CD4-positive, CD25-positive, alpha-beta regulatory T cell (primary cell): ENCODE results near the gene PRPSAP1. TPM values are rescaled to one million over a fixed set of nuclear protein-coding genes. Genes with fewer than 3 reads are reported as not detected.
"Not testable (repeated sequence)": the region's sequence is repeated elsewhere in the genome, so short reads cannot be mapped to it uniquely, and the experiment has no call there.

Experiments
- ATAC-seq, 2 donors: fragments of 150-1000 bp; cut with Tn5 transposase; one replicate each; pipeline ENCODE4 v1.10.0; 2021; ENCODE audit warnings: low read depth in 2 of 2, moderate number of reproducible peaks in 2 of 2, moderate library complexity in 1 of 2
- DNase-seq, 3 donors: peaks; one replicate each; pipeline versions ENCODE4 v3.0.0 to v3.0.0-alpha.2; 2012 to 2022; ENCODE audit warnings: mixed read lengths in 1 of 3
- H3K27ac ChIP-seq: one replicate; pipeline ENCODE4 v1.7.0; 2013; ENCODE audit warnings: mild to moderate bottlenecking, low read length; ENCODE audit not compliant: insufficient read depth, poor library complexity, severe bottlenecking
- H3K27me3 ChIP-seq: one replicate; pipeline ENCODE4 v1.7.0; 2013; ENCODE audit warnings: low read length; ENCODE audit not compliant: control insufficient read depth, insufficient read depth
- H3K36me3 ChIP-seq: one replicate; pipeline ENCODE4 v1.7.0; 2013; ENCODE audit warnings: mild to moderate bottlenecking, low read length, moderate library complexity; ENCODE audit not compliant: control insufficient read depth, insufficient read depth
- H3K4me1 ChIP-seq: 2 replicates; pipeline ENCODE4 v1.7.0; 2013; ENCODE audit warnings: mild to moderate bottlenecking, low read length; ENCODE audit not compliant: insufficient read depth, control insufficient read depth, poor library complexity, severe bottlenecking
- H3K4me3 ChIP-seq: one replicate; pipeline ENCODE4 v1.7.0; 2013; ENCODE audit warnings: low read depth, mild to moderate bottlenecking, low read length, moderate library complexity
- H3K9me3 ChIP-seq, 2 experiments: 1 replicate in 1 of 2; 2 replicates in 1 of 2; pipeline ENCODE4 v1.7.0; 2013; ENCODE audit warnings: low read length in 2 of 2, mild to moderate bottlenecking in 1 of 2, moderate library complexity in 1 of 2; ENCODE audit not compliant: control insufficient read depth in 2 of 2
- H3K27ac Mint-ChIP-seq, 3 donors: one replicate each; pipeline ENCODE4 v1.8.0; 2020 to 2022; ENCODE audit warnings: mild to moderate bottlenecking in 3 of 3, mixed read lengths in 3 of 3, moderate library complexity in 2 of 3
- H3K27me3 Mint-ChIP-seq: one replicate; pipeline ENCODE4 v1.8.0; 2022; ENCODE audit warnings: mild to moderate bottlenecking, mixed read lengths
- H3K36me3 Mint-ChIP-seq: one replicate; pipeline ENCODE4 v1.8.0; 2020; ENCODE audit warnings: mixed read lengths
- H3K4me1 Mint-ChIP-seq, 4 donors: one replicate each; pipeline ENCODE4 v1.8.0; 2020 to 2022; ENCODE audit warnings: mixed read lengths in 4 of 4, mild to moderate bottlenecking in 1 of 4
- H3K4me3 Mint-ChIP-seq, 4 donors: one replicate each; pipeline ENCODE4 v1.8.0; 2020 to 2022; ENCODE audit warnings: mild to moderate bottlenecking in 4 of 4, mixed read lengths in 4 of 4, moderate library complexity in 3 of 4
- H3K9me3 Mint-ChIP-seq, 7 donors: one replicate each; pipeline ENCODE4 v1.8.0; 2020 to 2022; ENCODE audit warnings: mixed read lengths in 7 of 7, mild to moderate bottlenecking in 3 of 7, moderate library complexity in 2 of 7
- polyA plus RNA-seq, 4 donors: library from polyadenylated mRNA; unstranded; fragments of 300-500 nt; fragmentation: Illumina TruSeq; gene quantifications; one replicate each; pipeline ENCODE4 v1.2.3, GENCODE V29; 2021
- total RNA-seq: library from RNA; stranded (reverse); gene quantifications from one replicate; pipeline ENCODE4 v1.2.3, GENCODE V29; 2022

Gene PRPSAP1
- total and polyA plus RNA-seq, 5 donors from 2014 or later, result 37.1 to 56.1 (median 53.1) TPM

- H3K27me3 ChIP-seq, H3K27me3 Mint-ChIP-seq, H3K4me3 ChIP-seq, H3K4me3 Mint-ChIP-seq, ATAC-seq, DNase-seq, H3K36me3 ChIP-seq, H3K9me3 Mint-ChIP-seq, H3K27ac ChIP-seq, H3K4me1 ChIP-seq, H3K36me3 Mint-ChIP-seq, H3K4me1 Mint-ChIP-seq, H3K9me3 ChIP-seq: not testable (repeated sequence)
- peak overlapping the region in 1 of 3 donors; percentile 38 for H3K27ac Mint-ChIP-seq
Observed at GRCh38 chr17:76305135-76305454, 48.6 kb downstream of the PRPSAP1 start.

- Histone ChIP-seq H3K4me1 (no peaks in the 10 kb centered on the region), H3K27ac (no peak overlapping the region), H3K9me3 (no peaks in the 10 kb centered on the region), H3K4me3 (no peak overlapping the region), H3K36me3 (peaks cover 2% of the 10 kb centered on the region), H3K27me3 (no peaks in the 10 kb centered on the region)
- H3K9me3 Mint-ChIP-seq, result no peaks in the 10 kb centered on the region
- ATAC-seq (no peak), DNase-seq (no peak)
- no peak overlapping the region for H3K4me3 Mint-ChIP-seq
- no peaks in the 10 kb centered on the region for H3K27me3 Mint-ChIP-seq
- H3K4me1 Mint-ChIP-seq, result peaks cover 0 to 1% (median 0%) of the 10 kb centered on the region in 4 donors
- peaks cover 3% of the 10 kb centered on the region for H3K36me3 Mint-ChIP-seq
- H3K27ac Mint-ChIP-seq, result no peak overlapping the region
Observed at GRCh38 chr17:76304226-76305134, 49.2 kb downstream of the PRPSAP1 start.

GRCh38 chr17:76297436-76297835, 56.3 kb downstream of the PRPSAP1 start:
- no peaks in the 10 kb centered on the region for H3K27me3 ChIP-seq
- H3K36me3 ChIP-seq, result no peaks in the 10 kb centered on the region
- no peak overlapping the region for H3K27ac ChIP-seq
- H3K27ac Mint-ChIP-seq, result no peak overlapping the region
- ATAC-seq, result no peak
- H3K9me3 ChIP-seq, result no peaks in the 10 kb centered on the region
- DNase-seq, result no peak
- no peaks in the 10 kb centered on the region for H3K4me1 ChIP-seq
- H3K4me3 ChIP-seq, result no peak overlapping the region
- peaks cover 0 to 7% (median 2%) of the 10 kb centered on the region in 4 donors for H3K4me1 Mint-ChIP-seq
- H3K27me3 Mint-ChIP-seq, result no peaks in the 10 kb centered on the region
- no peak overlapping the region for H3K4me3 Mint-ChIP-seq
- H3K36me3 Mint-ChIP-seq, result no peaks in the 10 kb centered on the region
- H3K9me3 Mint-ChIP-seq, result no peaks in the 10 kb centered on the region

GRCh38 chr17:76296889-76297288, 56.8 kb downstream of the PRPSAP1 start:
- no peaks in the 10 kb centered on the region for H3K27me3 Mint-ChIP-seq

GRCh38 chr17:76296186-76296585, 57.5 kb downstream of the PRPSAP1 start:
- Histone ChIP-seq H3K4me3 (no peak overlapping the region), H3K27ac (no peak overlapping the region), H3K36me3 (no peaks in the 10 kb centered on the region), H3K27me3 (no peaks in the 10 kb centered on the region), H3K9me3 (no peaks in the 10 kb centered on the region), H3K4me1 (no peaks in the 10 kb centered on the region)
- DNase-seq (no peak), ATAC-seq (no peak)
- Mint-ChIP-seq H3K36me3 (no peaks in the 10 kb centered on the region), H3K4me3 (no peak overlapping the region), H3K27ac (no peak overlapping the region), H3K27me3 (no peaks in the 10 kb centered on the region), H3K9me3 (no peaks in the 10 kb centered on the region), H3K4me1 (peaks cover 0 to 7% (median 2%) of the 10 kb centered on the region in 4 donors)

More at GRCh38 chr17:76296889-76297288, 56.8 kb downstream of the PRPSAP1 start:
- Histone ChIP-seq H3K36me3 (no peaks in the 10 kb centered on the region), H3K27ac (no peak overlapping the region), H3K4me3 (no peak overlapping the region), H3K4me1 (no peaks in the 10 kb centered on the region), H3K27me3 (no peaks in the 10 kb centered on the region), H3K9me3 (no peaks in the 10 kb centered on the region)
- Mint-ChIP-seq H3K4me3 (no peak overlapping the region), H3K9me3 (no peaks in the 10 kb centered on the region), H3K36me3 (no peaks in the 10 kb centered on the region), H3K4me1 (peaks cover 0 to 7% (median 2%) of the 10 kb centered on the region in 4 donors), H3K27ac (peak overlapping the region in 1 of 3 donors; percentile 0)
- ATAC-seq (no peak), DNase-seq (no peak)

GRCh38 chr17:76293106-76293505, 60.6 kb downstream of the PRPSAP1 start:
- H3K36me3 ChIP-seq, result no peaks in the 10 kb centered on the region
- Mint-ChIP-seq H3K9me3 (no peaks in the 10 kb centered on the region), H3K4me3 (no peak overlapping the region), H3K4me1 (no peaks in the 10 kb centered on the region), H3K27ac (no peak overlapping the region), H3K36me3 (no peaks in the 10 kb centered on the region), H3K27me3 (no peaks in the 10 kb centered on the region)
- H3K4me1 ChIP-seq, result no peaks in the 10 kb centered on the region
- H3K4me3 ChIP-seq, result no peak overlapping the region
- ATAC-seq (no peak), DNase-seq (no peak)
- H3K9me3 ChIP-seq, result no peaks in the 10 kb centered on the region
- no peak overlapping the region for H3K27ac ChIP-seq
- no peaks in the 10 kb centered on the region for H3K27me3 ChIP-seq

- no peaks in the 10 kb centered on the region for H3K4me1 Mint-ChIP-seq
- no peaks in the 10 kb centered on the region for H3K36me3 ChIP-seq
- no peak for DNase-seq
- no peaks in the 10 kb centered on the region for H3K9me3 ChIP-seq
- no peaks in the 10 kb centered on the region for H3K4me1 ChIP-seq
- no peak overlapping the region for H3K4me3 Mint-ChIP-seq
- no peaks in the 10 kb centered on the region for H3K9me3 Mint-ChIP-seq
- H3K27me3 ChIP-seq, result no peaks in the 10 kb centered on the region
- H3K27ac Mint-ChIP-seq, result no peak overlapping the region
- H3K36me3 Mint-ChIP-seq, result no peaks in the 10 kb centered on the region
- H3K27me3 Mint-ChIP-seq, result no peaks in the 10 kb centered on the region
- no peak for ATAC-seq
- H3K4me3 ChIP-seq, result no peak overlapping the region
- H3K27ac ChIP-seq, result no peak overlapping the region
Observed at GRCh38 chr17:76292567-76292966, 61.1 kb downstream of the PRPSAP1 start.
